A673 (cell line): Measurements from ENCODE around the gene IFFO2. TPM values are rescaled to one million over a fixed set of nuclear protein-coding genes. Genes with fewer than 3 reads are reported as not detected.

Source experiments
- BruUV-seq: library from RNA; stranded (reverse); fragments of 400-500 nt; replicated peaks from 2 replicates; lab custom pipeline; 2021; lab: Mats Ljungman, UMichigan
- CTCF ChIA-PET: fragments of 300-600 bp; sonication (Branson Sonifier 250); formaldehyde crosslinking; loops from one replicate; lab custom pipeline; 2022; ENCODE audit warnings: antibody characterized with exemption; lab: Charles Lee
- POLR2A ChIA-PET: fragments of 300-600 bp; sonication (Branson Sonifier 250); formaldehyde crosslinking; loops from one replicate; lab custom pipeline; 2022; ENCODE audit warnings: antibody characterized with exemption; ENCODE audit not compliant: low non-redundant PET; lab: Charles Lee
- DNase-seq: peaks from one replicate; pipeline ENCODE4 v3.0.0-alpha.2; 2015; ENCODE audit warnings: low spot score
- H3K27ac ChIP-seq: fragments of 200-600 bp; sonication (generic); 2 replicates; pipeline ENCODE4 v1.5.1; 2016; ENCODE audit warnings: mixed run types, low read depth, mild to moderate bottlenecking, mixed read lengths, antibody characterized with exemption, low read length; ENCODE audit not compliant: poor library complexity, severe bottlenecking
- H3K27me3 ChIP-seq: fragments of 200-600 bp; sonication (generic); replicated peaks from 2 replicates; pipeline ENCODE4 v1.6.1; 2017; ENCODE audit warnings: mixed run types, low read depth, mild to moderate bottlenecking, mixed read lengths, antibody characterized with exemption, low read length; ENCODE audit not compliant: insufficient read depth, poor library complexity
- H3K36me3 ChIP-seq: fragments of 200-600 bp; sonication (generic); 2 replicates; pipeline ENCODE4 v1.6.1; 2016; ENCODE audit warnings: mixed run types, mild to moderate bottlenecking, mixed read lengths, antibody characterized with exemption, low read length; ENCODE audit not compliant: insufficient read depth, poor library complexity, severe bottlenecking
- H3K4me1 ChIP-seq: fragments of 200-600 bp; sonication (generic); 2 replicates; pipeline ENCODE4 v1.6.1; 2017; ENCODE audit warnings: mixed run types, mild to moderate bottlenecking, mixed read lengths, antibody characterized with exemption, low read length; ENCODE audit not compliant: insufficient read depth, poor library complexity, severe bottlenecking
- H3K4me3 ChIP-seq: fragments of 200-600 bp; sonication (generic); 2 replicates; pipeline ENCODE4 v1.5.1; 2016; ENCODE audit warnings: low read depth, mixed run types, mild to moderate bottlenecking, mixed read lengths, low read length; ENCODE audit not compliant: poor library complexity, severe bottlenecking
- H3K9me3 ChIP-seq: fragments of 200-600 bp; sonication (generic); 2 replicates; pipeline ENCODE4 v1.6.1; 2016; ENCODE audit warnings: mixed run types, low read depth, mild to moderate bottlenecking, mixed read lengths, antibody characterized with exemption, low read length; ENCODE audit not compliant: poor library complexity, severe bottlenecking
- CTCF ChIP-seq: fragments of 300-800, 200-600 bp; sonication (generic); conservative IDR thresholded peaks from 2 replicates; pipeline ENCODE4 v1.5.1; 2017; ENCODE audit warnings: low read depth, mild to moderate bottlenecking, antibody characterized with exemption, low read length, moderate library complexity, mixed read lengths
- EZH2 ChIP-seq: fragments of 200-600 bp; sonication (generic); IDR thresholded peaks from 2 replicates; pipeline ENCODE4 v1.6.1; 2017; ENCODE audit warnings: borderline replicate concordance, low read depth, mild to moderate bottlenecking, mixed read lengths, antibody characterized with exemption, low read length; ENCODE audit not compliant: poor library complexity, severe bottlenecking
- intact Hi-C: fragments of 100-400 bp; cut with micrococcal nuclease; formaldehyde crosslinking; loops from one replicate; pipeline ENCODE4 v1.10.0; 2022; ENCODE audit not compliant: unreplicated experiment
- total RNA-seq: library from RNA; stranded (reverse); gene quantifications from 2 replicates; pipeline ENCODE4 v1.2.3, GENCODE V29; 2021

IFFO2 gene
- total RNA-seq, 1 experiment from 2014 or later = 13.3 TPM

DNA sequence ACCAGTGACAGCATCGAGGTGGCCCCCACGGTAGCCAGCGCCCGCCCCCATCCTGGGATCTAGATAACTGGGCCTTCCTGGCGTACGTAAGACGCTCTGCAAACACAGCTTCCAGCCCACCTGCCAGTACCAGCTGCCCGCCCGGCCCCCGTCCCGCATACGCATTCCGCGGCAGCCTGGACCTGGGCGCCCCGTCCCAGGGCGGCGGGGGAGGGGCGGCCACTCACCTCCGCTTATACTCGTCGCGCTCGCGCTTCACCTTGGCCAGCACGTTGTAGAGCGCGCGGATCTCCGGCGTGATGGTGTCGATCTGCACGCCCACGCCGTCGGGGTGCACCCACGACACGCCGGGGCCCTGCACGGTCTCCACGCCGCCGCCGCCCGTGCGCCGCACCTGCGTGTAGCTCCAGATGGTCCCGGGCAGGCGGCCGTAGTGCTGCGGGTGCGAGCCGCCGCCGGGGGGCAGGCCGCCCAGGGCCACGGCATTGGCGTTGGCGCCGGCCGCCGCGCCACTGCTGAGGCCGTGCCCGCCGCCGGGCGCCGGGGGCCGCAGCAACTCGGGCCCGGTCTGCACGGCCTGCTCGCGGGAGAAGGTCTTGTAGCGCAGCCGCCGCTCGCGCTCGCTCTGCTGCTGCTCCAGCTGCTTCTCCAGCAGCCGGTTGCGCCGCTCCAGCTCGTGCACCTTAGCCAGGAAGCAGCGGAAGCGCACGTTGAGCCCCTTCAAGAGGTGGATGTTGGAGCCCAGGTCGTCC, 859 bp downstream of the IFFO2 start:
- intact Hi-C loops = no loop called here
- Histone ChIP-seq H3K4me3 (peak overlapping the region; percentile 80), H3K27me3 (no peaks in the 10 kb centered on the region), H3K4me1 (peaks cover 26% of the 10 kb centered on the region), H3K9me3 (no peaks in the 10 kb centered on the region), H3K36me3 (no peaks in the 10 kb centered on the region), H3K27ac (no peak overlapping the region)
- DNase-seq = peak; percentile 60
- ChIA-PET CTCF (interaction anchor here (1.2 to 1.5 kb wide), 2 partner anchors 14 to 42 kb away, joined by 3 to 7 read pairs; no protein-coding TSS in a partner anchor), POLR2A (interaction anchor here (0.6 kb wide), 1 partner anchor 10 kb away, joined by 8 read pairs; no protein-coding TSS in a partner anchor)
- no TSS peak for BruUV-seq
- no peak for TF ChIP-seq EZH2
- TF ChIP-seq CTCF = no peak

DNA sequence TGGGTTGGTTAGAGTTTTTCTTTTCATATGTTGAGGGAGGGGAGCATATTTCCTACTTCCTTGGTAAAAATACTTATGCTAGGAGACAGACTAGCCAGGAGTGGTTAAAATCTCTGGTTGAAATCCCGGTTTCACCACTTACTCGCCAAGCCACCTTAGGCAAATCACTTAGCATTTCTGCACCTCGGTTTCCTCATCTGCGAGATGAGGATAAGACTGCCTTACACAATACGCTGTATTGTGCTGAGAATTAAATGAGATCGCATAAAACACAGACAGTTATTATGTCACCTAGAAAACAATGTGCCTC, 1.4 kb downstream of the IFFO2 start:
- Histone ChIP-seq H3K27ac (no peak overlapping the region), H3K4me3 (peak overlapping the region; percentile 80), H3K9me3 (no peaks in the 10 kb centered on the region), H3K4me1 (peaks cover 31% of the 10 kb centered on the region), H3K36me3 (no peaks in the 10 kb centered on the region), H3K27me3 (no peaks in the 10 kb centered on the region)
- intact Hi-C loops = no loop called here
- TF ChIP-seq EZH2 = no peak
- TF ChIP-seq CTCF = no peak
- CTCF ChIA-PET = interaction anchor here (1.2 kb wide), 1 partner anchor 13 kb away, joined by 3 read pairs; no protein-coding TSS in a partner anchor
- POLR2A ChIA-PET = no interaction called here
- no peak for DNase-seq
- TSS peak; percentile 33 for BruUV-seq

DNA sequence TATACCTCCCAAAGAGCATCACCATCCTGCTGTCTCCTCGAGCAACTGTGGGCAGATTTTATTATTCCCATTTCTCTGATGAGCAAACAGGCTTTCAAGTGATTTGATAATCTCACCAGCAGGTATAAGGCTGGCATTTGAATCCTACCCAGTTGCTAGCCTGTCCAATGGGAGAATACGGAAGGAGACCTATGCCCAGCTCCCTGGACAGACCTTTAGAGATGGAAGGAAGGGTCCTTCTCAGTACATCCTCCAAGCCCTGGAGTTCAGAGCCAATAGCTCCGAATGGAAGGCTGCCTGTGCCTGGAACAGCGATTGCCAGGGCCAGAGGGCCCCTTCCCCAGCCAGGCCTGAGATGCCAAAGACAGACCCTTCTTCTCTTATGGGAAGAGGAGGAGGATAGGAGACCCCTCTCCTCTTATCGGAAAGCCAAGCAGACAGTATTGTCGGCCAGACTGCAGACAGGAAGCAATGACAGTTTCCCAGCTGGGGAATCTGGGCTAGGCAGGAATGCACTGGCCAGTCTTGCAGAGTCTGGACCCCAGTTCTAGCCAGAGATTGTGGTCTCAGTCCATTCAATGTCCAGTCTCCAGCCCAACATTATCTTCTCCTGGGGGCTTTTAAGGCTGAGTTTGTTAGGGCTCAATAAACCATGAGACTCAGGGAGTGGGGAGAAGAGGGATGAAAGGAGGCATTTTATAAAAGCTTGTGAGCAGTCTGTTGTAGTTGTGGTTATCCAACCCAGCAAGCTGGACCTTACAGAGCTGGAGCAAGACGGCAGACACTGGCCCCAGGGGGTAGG, 2.0 kb downstream of the IFFO2 start:
- TF ChIP-seq CTCF = no peak
- TF ChIP-seq EZH2 = no peak
- H3K27ac ChIP-seq = no peak overlapping the region
- intact Hi-C loops = no loop called here
- ChIA-PET CTCF (interaction anchor here (1.2 kb wide), 1 partner anchor 13 kb away, joined by 3 read pairs; no protein-coding TSS in a partner anchor), POLR2A (interaction anchor here (0.6 kb wide), 1 partner anchor 256 kb away, joined by 3 read pairs; no protein-coding TSS in a partner anchor)
- no peak for DNase-seq
- H3K4me1 ChIP-seq = peaks cover 37% of the 10 kb centered on the region
- H3K27me3 ChIP-seq = no peaks in the 10 kb centered on the region
- H3K9me3 ChIP-seq = no peaks in the 10 kb centered on the region
- peak overlapping the region; percentile 80 for H3K4me3 ChIP-seq
- BruUV-seq = no TSS peak
- no peaks in the 10 kb centered on the region for H3K36me3 ChIP-seq
